ENCODE data around the gene RFX3.
A peak's percentile ranks its signal among the peaks of the same experiment; 100 is the strongest.

Gene RFX3

DNA sequence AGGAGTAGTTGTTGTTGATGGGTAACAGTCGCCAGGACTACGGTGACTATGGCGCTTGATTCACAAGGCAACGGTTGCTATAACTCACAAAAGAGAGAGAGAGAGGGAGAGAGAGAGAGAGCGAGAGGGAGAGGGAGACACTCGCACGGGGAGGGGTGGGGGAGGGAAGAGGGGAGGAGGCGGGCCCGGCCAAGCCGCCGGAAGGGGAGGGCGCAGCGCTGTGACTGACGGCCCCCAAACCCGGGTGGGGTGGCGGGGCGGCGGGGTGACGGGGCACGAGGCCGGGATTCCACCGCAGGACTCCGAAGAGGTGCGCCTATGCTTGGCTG is at the start of gene RFX3:
TSS of gene RFX3 (minus strand) at position 166 of the 329 bp plus-strand sequence. CDS start 130,413 bp downstream, outside the sequence.
- DNase-seq (ENCODE audit: low read depth, low spot score), result peak; percentile 77

DNA sequence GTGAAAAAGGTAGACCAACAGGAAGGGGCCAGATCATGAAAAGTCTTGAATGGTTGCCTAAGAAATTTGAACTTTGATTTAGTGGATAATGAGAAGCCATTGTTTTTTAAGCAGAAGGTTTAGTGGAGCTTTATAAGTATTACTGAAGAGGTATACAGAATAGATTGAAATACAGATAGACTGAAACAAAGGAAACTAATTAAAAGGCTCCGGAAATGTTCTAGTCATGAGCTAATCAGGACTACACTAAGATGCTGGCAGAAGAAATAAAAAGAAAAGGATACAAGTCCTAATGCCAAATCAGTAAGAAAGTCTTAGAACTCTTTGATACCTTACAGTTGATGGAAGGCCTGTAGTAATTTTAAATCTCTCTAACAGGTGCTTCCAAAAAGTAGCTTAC is 45.7 kb upstream of the RFX3 start:
- no peak for DNase-seq (ENCODE audit: low read depth, low spot score)

DNA sequence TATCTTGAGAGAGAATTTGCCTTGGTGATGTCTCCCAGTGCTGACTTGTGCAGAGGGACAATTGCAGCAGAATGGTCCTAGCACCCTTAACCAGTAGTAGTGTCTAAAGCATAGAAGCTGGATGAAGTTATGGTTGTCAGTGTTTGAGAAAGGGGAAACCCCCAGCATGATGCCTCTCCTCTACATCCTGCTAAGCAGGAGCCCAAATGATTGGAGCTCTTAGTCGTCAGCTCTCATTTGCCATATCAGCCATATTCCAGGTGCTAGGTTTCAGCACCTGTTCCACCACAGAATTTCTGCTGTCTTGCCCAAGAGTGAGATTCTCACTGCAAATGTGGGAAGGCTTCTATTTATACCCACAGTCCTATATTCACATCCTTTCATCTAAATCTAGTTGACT is 43.7 kb upstream of the RFX3 start:
- no peak for DNase-seq (ENCODE audit: low read depth, low spot score)

DNA sequence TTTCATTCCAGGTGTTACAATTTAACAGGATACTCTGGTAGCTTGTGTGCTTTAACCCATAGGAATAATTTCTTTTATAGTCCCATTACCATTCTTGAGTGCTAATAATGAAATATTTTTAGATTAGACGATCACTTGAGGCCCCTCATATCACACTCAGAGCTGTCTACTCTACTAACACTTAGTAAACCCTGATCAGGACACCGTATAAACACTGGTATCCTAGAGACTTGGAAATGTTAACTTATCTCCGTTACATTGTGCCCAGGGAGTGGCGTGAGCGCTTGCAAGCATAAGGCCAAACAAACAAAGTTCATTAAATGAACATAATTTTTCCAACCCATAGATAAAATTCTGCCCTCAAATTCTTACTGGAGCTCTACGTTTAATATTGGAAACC is 42.2 kb upstream of the RFX3 start:
- DNase-seq (ENCODE audit: low read depth, low spot score), result no peak

DNA sequence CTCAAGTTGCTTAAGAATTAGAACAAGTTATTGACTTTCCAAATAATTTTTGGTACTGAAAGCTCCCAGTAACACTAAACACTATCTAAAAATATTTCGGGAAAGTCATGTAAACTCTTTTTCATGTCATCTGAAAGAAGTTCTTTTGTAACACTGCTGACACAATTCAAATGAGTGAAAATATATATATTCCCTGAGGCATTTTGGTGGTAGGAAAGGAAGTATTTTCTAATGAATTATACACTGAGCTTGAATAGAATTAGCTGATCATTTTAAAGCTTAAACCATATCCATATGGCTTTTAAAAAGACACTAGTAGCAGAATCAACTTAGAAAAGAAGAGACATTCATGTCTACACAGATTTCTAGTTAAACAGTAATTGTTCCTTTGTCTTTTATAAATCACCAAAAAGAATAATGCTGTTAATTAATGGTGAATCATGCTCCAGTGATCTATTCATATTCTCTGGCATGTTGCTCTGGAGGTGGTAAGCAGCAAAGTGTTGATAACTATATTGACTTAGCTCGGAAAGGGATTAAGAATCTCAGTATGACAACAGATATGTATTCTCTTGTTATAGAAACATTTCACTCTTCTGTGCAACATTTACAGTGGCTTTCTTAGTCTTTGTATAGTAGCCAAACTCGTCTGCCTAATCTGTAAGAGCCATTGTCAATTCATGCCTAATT is 27.4 kb upstream of the RFX3 start:
- DNase-seq (ENCODE audit: low read depth, low spot score), result no peak

DNA sequence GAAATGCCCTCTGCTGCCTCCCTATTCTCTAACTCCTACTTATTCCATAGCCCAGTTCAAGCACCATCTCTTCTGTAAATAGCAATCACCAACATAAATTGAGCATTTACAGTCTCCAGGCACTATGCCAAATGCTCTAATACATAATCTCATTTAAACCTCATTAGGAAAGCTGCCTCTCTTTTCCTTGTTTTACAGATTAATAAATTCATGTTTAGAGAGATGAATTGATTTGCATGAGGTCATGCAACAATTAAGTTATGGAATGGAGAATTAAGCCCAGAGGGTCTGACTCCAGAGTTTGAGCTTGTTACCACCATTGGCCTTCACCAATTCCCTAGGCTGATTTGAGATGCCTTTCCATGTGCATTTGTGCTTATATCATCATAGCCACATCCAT is 23.4 kb upstream of the RFX3 start:
- DNase-seq (ENCODE audit: low read depth, low spot score), result no peak

DNA sequence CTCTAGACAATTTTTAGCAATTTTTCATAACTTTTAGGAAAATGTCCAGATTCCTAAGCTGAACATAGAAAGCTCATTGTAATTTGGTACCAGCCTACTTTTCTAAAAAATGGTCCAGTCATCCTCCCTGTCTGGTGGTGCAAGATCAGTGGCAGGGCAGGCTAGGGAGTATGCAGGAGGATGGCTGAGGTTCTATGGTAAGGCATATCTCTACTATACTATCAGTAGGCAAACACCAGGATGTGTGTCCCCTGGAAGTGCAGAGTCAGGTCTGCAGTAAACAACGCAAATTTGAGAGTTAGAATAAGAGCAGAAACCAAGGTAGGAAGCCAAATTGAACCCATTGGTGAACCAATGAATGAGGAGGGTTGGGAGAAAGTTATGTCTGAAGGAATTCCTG is 22.8 kb upstream of the RFX3 start:
- no peak for DNase-seq (ENCODE audit: low read depth, low spot score)

DNA sequence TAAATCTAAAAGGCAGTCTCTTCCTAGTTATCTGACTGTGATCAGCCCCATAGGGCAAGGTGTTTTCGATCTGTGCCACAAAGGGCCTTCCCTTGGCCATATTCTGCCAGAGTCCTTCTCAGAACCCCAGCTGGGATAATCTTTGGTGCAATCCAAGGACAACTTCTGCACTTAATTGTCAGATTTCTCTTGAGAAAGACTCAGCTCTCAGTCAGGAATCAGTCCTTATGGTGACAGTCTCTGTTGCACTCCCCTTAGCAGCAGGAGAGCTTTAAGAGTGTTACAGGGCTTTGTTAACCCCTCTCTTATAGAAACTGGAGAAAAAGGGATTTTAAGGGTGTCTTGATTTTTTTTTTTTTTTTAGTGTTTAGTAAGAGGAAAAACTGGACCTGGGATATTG is 15.4 kb upstream of the RFX3 start:
- no peak for DNase-seq (ENCODE audit: low read depth, low spot score)

DNA sequence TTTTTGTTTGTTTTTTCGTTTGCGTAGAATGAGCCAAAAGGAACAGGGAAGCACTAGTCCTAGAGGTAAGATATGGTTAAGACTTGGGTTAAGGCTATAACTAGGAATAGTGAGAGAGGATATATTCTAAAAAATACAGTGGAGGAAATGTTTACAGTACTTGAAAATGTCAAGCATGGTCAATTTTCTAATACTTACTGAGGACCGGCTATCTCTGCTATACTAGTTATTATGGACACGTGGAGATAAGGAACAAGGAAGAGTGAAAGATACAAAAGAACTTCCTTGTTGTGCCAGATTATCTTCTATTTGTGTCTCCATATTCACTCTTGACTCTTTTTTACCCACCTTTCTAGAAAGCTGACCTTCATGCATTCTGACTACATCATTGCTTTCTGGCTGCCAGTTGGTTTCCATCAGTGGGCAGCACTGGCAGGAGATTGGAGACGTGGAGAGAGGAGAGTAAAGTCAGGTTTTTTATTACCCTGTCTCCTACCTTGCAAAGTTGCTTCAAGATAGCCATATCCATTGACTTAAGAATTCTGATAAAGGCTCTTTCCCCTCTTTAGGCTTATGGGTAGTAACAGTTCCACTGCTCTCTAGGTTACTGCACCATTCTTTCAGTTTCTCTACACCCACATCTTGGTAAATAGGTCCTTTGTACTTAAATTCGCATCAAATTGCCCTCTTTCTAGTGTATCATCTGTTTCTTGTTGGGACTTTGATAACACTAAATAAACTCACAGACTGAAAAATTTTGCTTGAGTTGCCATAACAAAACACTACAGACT is 9.0 kb upstream of the RFX3 start:
- DNase-seq (ENCODE audit: low read depth, low spot score), result no peak

DNA sequence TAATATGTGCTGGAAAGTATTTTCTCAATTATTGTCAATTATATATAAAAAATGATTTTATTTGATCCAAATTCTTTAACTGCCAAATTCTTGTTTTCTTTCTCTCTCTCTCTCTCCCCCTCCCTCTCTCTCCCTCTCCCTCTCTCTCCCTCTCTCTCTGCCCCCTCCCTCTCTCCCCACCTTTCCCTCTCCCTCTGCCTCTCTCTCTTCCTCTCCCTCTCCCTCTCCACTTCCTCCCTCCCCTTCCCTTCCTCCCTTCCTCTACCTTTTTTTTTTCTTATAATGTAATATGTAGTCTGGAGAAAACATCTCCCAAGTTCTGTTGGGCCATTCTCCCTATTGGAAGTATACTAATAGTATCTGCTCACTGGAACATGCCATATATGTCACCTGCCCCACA is 6.4 kb upstream of the RFX3 start:
- DNase-seq (ENCODE audit: low read depth, low spot score), result no peak

DNA sequence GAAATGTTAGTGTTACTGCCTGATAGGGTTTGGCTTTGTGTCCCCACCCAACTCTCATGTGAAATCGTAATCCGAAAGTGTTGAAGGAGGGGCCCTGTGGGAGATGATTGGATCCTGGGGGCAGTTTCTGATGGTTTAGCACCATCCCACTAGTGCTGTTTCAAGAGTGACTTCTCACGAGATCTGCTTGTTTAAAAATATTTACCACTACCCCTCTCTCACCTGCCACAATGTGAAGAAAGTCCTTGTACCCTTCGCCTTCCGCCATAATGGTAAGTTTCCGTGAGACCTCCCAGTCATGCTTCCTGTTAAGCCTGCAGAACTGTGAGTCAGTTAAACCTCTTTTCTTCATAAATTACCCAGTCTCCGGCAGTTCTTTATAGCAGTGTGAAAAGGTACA is 2.6 kb upstream of the RFX3 start:
- no peak for DNase-seq (ENCODE audit: low read depth, low spot score)

DNA sequence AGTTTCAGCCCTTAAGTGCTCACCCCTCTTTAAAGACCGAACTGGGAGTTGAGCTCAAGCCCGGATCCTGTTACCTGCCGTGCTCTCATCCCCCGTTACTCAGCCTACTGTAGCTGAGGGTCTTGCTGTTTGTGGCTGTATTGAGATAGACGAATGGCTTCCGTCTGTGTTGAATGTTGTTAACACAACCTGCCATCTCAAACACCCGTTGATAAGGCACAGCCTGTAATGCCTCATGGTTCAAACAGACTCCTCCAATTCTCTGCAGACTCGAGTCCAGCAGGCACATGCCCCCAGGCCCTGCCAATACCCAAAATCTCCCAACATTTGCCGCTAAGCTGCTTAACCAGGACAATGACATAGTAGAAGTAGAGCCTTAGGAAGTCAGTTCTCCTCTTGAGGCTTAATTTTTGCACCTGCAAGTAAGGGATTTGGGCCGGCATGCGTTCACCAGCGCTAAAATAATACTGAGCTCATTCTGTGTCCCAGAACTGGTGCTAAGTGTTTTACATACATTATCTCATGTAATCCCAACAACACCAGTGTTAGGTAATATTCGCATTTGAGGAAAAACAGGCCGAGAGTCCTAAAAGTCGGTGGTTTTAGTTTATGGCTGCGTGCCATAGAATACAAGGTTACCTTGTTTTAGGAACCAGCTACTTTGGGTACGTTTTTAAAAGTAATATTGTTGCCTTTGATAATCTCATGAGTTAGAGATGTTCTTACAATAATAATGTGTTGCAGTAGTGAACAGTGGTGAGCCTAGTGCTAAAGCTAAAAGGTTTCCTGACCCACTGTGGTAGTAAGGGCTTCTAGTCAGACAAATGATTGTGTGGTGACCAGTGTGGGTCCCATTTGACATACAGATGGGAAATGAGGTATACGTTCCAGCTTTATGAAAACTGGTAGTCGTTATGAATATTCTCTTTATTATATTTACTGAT is 1.5 kb upstream of the RFX3 start:
- DNase-seq (ENCODE audit: low read depth, low spot score), result no peak

DNA sequence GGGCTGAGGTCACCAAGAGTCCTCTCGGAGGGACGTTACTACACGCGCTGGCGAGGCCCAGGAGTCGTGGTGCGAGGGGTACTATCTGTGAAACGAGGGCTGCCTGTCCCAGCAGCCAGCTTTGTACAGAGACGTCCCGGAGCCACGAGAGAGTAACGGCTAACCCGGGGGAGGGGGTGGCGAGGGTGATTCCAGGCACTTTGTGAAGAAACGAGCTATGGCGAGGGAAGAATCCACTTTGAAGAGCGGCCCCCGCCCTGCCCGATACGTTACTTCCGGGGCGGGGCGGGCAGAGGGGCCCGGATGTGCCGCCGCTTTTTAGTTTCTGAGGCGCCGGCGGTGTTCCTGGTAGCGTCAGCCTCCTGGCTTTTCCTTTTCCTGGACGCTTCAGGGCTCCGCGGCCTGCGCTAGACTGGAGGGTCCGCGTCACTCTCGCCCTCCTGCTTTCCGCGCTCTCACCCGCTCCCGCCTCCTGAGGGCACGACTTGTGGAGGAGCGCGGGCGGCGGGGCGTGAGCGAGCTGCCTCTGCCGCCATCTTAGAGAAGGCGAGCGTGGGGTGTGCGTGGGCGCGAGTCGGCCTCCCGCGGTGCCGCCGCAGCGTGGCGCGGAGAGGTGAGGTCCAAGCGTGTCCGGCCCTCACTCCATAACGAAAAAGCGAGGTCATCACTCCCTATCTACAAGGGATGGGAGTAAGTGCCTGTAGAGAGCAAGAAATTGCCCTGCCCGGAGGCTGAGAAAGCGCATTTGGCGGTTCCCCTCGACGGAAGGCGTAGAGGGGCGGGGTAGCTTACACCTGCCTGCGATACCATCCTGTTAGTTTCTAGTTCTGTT is 580 bp upstream of the RFX3 start:
- DNase-seq (ENCODE audit: low read depth, low spot score), result peak; percentile 67

DNA sequence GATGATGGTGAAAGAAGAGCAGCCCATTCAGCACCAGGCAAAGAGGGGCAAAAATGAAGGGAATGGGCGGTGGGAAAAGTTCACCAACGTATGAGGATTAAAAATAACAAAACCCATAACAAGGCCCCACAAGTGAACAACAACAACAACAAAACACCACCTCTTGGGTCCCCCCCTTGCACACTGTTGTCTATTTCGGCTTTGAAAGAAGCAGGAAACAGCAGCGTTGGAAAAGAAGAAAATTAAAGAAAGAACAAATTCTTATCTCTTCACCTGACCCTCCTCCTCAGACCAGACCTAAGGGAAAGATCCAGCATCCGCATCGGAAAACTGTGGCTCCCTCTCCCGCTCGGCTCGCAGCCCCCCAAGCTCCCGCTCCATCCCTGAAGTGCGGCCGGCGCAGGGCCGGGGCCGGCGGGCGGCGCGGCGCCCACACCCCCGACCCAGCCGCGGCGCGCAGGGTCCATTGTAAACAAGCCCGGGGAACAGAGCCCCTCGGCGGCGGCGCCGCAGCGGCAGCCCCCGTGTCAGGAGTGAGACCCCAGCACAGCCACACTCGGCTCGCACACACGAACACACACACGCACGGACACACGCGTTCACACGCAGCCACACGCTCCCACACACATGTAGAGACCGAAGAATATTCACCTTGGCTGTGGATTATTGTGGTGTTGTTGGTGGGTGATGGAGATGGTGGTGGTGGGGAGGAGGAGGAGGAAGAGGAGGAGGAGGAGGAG is 535 bp downstream of the RFX3 start:
- DNase-seq (ENCODE audit: low read depth, low spot score), result no peak

DNA sequence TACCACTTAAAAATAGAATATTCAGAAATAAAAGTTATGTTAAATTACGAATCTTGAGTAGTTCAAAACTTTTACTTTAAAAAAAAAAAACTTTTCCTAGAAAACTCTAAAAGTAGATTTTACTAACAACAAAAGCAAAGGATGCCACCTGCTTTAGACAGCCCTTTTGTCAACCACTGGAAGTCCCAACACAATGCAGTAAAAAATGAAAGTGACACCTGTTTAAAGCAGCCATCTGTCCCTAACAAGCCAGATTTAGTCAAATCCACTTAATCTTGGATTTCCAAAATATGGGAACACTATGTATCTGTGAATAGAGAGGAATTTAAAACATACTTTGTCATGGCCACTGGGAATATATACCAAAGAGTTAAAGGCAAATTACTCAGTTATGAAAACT is 3.8 kb downstream of the RFX3 start:
- no peak for DNase-seq (ENCODE audit: low read depth, low spot score)

DNA sequence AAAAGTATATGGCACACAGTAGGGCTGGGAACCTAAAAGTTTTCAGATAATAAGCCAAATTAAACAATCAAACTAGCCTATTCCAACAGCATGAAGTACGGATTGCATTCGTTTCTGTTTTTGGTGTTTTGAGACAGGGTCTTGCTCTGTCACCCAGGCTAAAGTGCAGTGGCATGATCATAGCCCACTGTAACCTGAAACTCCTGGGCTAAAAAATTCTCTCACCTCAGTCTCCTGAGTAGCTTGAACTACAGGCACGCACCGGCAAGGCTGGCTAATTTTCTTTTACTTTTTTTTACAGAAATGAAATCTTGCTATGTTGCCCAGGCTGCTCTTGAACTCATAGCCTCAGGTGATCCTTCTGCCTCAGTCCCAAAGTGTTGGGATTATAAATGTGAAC is 5.2 kb downstream of the RFX3 start:
- DNase-seq (ENCODE audit: low read depth, low spot score), result no peak

DNA sequence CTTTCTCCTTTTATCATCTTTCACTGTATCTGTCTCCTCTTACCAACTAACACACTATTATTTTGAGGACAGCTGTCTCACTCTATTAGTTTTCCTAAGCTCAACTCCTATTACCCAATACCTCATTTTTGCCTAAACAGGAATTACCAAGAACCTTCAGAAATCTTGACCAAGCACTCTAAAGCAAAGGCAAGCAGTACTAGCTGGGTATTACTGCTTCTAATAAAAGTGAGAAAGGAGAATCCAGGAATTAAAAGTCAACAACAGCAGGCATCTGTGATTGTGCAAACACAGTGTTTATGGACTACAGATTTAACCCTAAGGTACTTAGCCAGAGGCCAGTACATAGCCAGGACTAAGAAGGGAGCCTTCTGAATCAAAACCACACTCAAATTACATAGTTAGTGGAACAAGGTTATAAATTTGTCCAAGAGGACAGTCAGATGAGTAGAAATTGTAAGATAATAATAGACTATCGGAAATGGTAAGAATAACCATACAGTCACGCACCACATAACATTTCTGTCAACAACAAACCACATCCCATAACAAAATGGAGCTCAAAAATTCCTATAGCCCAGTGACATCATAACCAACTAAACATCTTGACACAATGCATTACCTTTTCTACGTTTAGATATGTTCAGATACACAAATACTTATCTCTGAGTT is 8.3 kb downstream of the RFX3 start:
- DNase-seq (ENCODE audit: low read depth, low spot score), result no peak

DNA sequence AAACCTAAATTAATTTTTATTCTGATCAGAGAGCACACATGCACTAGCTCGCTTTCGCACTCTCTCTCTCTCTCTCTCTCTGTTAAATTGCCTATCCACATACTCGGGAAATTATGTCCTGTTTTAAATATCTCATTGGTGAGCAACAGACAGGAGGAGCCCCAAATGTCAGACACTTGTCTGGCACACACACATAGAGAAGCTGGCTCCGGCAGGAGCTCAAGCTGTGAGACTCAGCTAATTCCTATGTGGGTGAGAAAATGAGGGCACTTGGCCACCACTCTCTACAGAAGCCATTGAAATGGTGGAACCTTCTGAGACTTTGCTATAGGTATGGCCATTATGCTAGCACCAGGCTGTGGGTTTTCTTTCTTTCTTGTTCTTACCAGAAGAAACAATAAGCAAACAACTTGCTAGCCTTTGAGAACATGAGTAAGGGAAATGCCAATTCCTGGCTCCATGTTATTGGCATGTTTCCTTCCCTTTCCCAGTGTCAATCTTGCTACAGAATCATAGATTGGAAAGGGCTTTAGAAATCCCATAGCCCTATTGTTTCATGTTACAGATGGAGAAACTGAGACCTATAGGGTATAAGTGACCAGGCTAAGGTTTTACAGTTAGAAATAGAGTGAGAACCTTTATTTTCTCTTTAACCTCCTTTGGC is 9.0 kb downstream of the RFX3 start:
- no peak for DNase-seq (ENCODE audit: low read depth, low spot score)

DNA sequence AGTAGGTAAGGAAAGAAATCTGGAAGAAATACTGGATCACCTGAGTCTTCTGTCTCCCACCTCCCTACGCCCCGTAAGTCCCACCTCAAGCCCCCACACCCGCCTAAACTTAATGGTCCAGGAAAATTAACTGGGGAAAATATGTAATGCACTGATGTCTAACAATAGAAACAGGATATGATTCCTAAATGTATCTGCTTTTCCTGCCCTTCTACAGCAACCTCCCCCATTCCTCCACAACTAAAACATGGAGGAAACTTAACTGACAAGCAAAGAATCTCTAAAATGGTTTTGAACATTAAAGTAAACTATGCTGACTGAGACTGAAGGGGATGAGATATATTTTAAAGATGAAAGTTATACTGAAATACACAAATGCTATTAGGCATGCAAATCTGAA is 10.4 kb downstream of the RFX3 start:
- no peak for DNase-seq (ENCODE audit: low read depth, low spot score)

DNA sequence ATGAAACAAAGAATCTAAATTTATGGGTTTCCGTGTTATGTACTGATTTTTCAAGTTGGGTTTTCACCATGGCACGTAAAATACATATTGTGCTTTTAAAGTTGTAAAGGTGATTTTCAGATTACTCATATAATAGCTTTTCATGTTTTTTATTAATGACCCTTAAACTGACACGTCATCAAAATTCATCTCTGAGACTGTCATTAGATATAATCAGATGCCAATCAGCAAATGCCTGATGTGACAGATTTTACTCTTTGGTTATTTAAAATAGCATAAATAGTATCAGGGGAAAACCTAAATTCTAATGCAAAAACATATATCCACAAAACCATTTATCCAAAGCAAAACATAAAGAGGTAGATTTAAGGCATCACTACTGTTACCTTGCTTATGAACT is 11.0 kb downstream of the RFX3 start:
- no peak for DNase-seq (ENCODE audit: low read depth, low spot score)
